Stimulated activated CD4-positive, alpha-beta T cell treated with anti-CD3 and anti-CD28 coated beads, Interleukin-1b, Interleukin-23, amount 100 ng/mL, for 24 hours (primary cell): ENCODE results near the gene OTOF.

ENCODE experiments used
- DNase-seq, 4 experiments: peaks; one replicate each; pipeline ENCODE4 v3.0.0-alpha.2; 2020; ENCODE audit warnings: low read depth in 4 of 4, low spot score in 1 of 4

Gene OTOF

DNA sequence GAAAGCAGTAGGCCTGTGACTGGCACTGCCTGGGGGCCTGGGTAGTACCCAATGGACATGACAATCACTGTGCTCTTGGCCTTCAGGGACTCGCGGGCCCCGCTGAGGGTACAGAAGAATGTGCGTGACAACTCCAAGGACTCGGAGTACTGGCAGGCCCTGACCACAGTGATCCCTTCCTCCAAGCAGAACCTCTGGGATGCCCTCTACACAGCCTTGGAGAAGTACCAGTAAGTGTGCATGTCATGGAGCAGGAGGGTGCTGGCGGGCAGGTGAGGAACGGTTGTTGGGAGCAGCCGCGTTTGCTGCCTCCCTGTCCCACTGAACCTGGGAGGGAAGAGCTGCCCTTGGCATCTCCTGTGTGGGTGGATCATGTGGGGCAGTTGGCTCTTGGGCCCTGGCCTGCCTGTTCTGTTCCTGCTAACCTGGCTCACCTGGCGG is 23.3 kb downstream of the OTOF start:
- no peak for DNase-seq

DNA sequence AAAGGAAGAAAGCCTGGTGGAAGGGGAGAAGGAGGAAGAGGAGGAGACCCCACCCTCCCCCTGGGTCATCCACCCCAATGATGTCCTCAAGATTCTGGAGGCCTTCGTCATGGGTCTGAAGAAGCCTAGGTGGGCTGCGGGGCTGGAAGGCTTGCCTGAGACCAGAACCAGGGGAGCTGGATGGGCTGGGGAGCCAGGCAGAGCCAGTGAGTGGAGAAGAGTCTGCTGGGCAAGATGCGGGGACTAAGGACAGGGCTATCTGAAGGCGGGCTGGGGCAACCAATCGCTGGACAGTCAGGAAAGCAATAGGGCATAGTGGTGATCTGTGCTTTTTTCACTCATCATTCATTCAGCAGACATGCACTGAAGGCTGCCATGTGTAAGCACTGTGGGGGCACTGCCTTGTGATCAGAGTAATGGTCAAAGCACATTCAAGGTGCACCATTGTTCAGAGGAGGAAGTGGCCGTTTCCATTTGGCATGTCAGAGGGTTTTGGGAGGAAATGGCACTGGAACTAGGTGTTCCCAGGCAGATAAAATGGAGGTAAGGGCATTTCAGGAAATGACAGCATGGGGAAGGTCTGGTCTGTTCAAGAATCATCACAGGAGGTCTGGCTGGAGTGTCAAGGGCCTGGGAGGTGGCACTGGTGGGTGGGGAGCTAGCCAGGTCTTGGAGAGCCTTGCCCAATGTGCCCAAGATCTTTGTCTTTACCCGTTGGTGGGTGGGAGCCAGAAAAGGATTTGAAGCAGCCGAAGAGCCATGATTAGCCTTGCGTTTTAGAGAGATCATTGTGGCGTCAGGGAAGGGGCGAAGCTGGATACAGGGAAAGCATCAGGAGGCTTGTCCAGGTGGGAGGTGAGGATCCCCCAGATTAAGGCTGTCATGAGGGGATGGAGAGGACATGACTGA is 24.2 kb downstream of the OTOF start:
- no peak for DNase-seq

DNA sequence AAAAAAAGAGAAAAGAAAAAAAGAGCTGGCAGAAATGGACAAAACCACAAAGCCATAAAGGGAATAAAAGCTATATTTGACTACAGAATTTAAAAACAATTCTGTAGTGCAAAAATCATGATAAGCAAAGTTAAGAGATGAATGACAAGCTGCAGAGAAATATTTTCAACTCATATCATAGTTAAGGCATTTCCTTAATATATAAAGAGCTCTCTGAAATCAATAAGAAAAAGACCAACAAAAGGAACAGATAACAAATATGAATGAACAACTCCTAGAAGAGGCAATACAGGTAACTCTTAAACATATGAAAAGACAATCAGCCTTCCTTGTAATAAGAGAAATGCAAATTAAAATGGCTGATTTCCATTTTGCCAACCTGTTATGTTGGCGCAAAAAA is 26.2 kb downstream of the OTOF start:
- no peak for DNase-seq

DNA sequence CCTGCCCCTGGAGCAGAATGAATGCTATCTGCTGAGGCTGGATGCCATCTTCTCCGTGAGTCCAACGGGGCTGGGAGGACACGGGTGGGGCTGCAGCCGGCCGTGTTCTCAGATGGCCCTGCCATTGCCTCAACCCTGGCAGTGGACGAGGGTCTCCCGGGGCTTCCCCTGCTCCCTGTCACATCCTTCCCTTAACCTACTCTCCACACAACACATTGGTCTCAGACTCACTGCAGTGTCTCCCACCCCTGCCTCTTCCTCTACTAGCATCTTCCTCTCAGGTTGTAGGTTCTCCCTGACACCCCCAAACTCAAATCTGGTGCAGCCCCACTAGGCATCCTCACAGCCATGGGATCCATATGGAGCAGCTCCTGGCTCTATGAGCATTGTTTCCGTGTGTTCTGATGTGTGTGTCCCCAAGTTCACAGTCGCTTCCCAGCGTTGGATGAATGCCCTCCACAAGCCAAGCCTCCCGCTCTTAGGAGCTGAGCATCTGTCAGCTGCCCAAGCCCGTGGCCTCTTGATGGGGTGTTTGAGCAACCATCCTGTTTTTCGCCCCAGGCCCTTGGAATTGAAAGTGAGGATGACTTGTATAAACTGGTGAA is 27.8 kb downstream of the OTOF start:
- no peak for DNase-seq

DNA sequence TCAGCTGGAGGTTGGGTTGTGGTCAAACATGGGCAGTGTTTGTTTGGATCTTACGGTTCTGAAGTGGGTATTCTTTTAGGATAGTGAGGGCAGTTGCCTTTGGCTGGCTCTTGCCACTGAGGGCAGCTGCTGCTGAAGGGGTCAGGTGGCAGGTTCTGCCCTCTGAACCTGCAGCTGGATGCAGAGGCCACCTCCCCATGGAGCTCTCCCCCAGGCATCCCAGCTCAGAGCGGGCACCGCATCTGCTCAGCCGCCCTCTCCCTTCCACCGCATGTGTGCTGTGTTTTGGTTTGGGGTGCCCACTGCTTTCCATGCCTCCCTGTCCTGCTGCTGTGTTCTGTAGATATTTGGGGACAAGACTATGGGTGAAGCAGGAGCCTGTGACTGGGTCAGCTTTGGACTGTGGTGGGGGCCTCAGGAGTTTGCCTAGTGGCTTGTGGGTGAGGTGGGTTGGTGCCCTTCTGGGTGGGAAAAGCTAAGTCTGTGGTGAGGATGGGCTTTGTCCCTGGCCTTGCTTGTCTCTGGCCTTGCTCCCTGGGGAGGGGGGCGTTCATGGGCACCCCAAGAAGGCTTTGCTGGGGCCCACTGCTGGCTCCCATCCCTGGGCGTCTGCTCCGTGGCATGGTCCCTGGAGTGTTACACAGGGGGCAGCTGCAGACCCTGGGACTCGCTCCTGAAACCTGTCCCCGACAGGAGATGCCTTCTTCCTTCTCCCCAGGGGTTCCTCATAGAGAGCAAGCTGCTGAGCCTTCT is 28.5 kb downstream of the OTOF start:
- DNase-seq, result no peak

DNA sequence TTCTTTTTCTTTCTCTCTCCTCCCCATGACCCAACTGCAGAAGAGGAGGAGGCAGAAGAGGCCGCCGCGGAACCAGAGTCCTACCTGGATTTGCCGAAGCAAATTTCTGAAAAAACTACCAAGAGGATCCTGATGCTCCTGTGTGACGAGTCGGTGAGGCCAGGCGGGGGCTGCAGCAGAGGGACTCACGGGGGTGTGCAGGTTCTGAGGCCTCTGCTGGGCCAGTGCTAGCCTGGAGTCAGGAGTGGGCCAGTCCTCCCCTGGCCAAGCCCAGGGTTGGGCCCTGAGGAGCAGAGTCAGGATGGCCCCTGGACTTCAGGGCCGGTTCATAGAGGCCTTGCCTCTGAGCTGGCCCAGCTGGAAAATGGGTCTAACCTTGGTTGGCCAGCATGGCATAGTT is 29.3 kb downstream of the OTOF start:
- no peak for DNase-seq

DNA sequence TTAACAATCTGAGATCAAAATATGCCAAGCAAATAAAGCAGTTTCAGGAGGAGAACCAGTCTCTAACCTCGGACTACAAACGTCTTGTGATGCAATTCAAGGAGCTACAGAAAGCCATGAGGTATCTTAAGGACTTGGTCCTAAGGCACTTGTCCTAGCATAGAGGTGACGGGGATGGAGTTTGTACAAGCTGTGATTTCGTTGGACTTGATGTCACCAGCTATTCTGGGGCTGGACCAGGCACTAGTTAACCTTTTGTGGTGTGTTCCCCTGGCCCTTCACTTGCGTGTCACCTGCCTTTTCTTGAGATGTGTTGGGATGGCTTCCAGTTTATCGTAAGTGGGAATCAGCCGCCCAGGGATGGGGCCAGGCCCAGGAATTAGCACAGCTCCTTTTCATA is 33.7 kb downstream of the OTOF start:
- DNase-seq, result no peak

DNA sequence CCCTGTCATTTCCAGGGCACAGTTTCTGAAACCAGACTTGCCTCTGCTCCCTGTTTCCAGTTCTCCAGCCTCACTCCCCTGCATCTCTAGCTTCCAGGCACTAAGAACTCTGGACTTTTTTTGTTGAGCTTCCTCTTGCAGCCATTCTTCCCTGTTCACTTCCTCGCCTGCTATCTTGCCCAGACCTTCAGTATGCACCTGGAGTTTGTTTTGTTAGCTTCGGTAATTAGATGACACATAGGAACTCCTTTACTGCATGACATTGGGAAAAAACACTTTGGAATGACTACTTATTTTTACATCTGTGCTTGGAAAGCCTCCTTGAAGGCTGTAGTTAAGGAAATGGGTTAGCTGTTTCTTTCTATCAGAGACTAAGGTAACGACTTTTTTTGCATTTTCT is 35.2 kb downstream of the OTOF start:
- no peak for DNase-seq

DNA sequence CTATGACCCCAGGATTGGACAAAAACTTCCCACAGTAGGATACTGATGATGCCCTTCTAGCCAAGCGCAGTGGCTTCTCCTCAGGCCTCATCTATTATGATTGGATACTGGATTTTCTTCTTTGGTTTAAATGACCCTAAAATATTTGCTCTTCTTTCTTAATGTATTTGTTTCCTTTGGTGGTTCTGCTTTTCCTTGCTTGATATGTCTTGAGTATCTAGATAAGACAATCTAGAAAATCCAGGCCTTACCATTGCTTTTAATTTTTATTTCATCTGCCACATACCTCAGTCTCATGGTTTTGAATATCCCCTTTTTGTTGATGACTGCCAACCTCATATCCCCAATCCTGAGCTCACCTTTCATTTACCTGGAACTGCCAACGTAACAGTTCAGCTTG is 35.6 kb downstream of the OTOF start:
- no peak for DNase-seq

DNA sequence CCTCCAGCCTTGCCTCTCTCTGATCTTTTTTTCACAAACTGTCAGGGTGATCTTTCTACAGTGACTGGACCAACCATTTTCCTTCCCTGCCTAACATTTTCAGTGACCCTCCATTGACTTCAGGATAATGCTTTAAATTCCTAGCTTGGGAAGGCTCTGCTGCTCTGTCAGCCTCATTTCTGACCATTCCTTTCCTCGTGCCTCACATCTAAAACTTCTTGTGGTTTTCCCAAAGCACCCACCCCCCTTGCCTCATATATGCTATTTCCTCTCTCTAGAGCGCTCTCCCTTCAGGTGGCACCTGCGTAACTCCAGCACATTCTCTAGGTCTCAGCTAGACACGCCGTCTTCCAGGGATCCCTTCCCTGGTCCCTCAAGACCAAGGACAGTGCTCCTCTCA is 39.0 kb downstream of the OTOF start:
- no peak for DNase-seq

DNA sequence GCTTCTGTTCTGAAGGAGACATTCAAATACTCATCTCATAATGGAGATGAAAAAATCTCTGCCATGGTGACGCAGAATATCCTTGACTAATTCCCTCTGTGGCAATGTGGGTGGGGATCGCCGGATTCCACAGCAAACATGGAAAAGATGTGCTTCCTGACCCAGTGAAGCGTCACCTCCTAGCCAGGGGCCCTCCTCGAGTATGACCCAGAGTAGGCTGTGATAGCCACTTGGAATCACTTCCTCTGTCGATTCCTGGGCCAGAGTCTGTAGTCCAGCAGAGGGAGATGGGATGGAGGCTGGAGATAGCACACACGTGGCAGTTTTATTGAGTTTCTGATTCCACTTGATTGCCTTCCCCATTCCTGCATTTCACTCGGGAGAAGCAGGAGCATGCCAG is 39.4 kb downstream of the OTOF start:
- DNase-seq, result no peak

DNA sequence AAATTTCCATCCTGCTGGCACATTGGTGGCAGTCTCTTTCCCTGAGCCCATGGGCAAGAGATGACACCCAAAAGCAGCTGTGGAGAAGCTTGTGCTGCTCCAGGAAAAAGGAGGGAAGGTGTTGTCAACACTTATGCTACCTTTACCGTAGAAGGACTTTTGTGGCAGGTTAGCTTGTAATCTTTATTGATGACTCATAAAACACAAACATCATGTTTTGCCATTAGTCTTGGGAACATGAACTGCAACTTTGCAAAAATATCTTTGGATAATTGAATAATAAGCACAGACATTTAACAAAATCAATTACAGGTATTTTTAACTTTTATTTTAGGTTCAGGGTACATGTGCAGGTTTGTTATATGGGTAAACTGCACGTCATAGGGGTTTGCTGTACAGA is 42.8 kb downstream of the OTOF start:
- DNase-seq, result no peak

DNA sequence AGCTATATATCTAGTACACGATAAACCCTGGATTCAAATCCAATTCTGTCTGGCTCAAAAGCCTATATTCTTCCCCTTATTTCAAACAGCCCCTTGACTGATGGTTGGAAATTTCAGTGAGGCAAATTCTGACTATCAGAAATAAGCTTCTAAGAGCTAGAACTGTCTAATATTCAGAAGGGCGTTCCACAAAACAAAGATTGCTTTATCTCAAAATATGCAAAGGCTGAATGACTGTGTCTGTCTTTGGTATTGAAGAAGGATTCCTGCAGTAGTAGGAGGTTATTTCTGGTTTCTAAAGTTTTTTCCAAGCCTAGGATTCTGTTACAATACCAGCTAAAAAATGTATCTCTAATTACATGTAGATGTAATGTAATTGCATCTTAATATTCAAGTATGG is 45.1 kb downstream of the OTOF start:
- no peak for DNase-seq

DNA sequence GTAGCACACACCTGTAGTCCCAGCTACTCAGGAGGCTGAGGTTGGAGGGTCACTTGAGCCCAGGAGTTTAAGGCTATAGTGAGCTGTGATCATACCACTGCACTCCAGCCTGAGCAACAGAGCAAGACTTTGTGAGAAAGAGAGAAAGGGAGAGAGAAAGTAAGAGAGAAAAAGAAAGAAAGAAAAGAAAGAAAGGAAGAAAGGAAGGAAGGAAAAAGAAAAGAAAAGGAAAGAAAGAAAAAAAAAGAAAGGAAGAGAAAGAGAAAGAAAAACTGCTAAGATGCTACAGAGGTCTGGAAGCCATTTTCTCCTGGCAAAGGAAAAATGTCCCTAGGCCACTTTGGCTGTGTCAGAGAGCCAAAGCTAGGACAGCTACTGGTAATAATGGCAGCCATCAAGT is 45.6 kb downstream of the OTOF start:
- DNase-seq, result no peak

DNA sequence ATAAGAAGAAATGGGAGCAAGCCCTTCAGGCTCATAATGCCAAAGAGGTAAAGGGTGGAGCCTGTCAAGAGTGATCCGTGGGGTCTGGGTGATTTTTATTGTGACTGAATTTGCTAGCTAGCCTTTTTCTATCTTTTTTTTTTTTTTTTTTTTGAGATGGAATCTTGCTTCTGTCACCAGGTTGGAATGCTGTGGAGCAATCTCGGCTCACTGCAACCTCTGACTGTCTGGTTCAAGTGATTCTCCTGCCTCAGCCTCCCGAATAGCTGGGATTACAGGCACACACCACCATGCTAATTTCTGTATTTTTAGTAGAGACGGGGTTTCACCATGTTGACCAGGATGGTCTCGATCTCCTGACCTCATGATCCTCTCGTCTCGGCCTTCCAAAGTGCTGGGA is 47.1 kb downstream of the OTOF start:
- DNase-seq, result no peak

DNA sequence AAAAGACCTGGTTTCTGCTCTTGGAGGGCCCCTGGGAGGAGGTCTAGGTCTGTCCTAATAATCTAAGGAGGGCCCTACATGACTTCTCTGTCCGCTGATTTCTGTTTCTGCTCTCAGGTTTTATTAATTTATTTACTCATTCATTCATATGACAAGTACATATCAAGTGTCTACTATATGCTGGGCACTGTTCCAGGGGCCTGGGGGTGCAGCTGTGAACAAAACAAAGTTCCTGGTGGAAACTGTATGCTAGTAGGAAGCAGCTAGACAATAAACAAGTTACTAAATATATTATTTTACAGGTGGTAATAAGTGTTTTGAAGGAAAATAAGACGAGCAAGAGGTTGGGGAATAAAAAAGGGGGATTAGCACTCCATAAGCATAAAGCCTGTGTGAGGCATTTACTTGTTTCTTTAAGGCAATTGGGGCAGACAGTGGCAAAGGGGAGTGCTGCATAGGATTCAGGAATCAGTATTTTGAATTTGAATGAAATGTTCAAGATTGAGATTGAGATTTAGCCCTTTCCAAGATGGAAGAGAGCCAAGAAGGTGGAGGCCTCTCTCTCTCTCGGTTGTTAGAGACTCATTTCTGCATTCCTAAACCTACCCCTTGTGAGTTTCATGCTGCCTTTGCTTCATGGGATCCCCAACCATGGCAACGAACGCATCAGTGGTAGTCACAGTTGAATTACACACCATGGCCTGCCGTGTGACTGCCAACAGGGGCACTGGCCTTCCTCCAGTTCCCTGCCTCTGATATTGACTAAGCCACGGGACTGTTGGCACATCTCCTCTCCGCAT is 47.9 kb downstream of the OTOF start:
- no peak for DNase-seq

DNA sequence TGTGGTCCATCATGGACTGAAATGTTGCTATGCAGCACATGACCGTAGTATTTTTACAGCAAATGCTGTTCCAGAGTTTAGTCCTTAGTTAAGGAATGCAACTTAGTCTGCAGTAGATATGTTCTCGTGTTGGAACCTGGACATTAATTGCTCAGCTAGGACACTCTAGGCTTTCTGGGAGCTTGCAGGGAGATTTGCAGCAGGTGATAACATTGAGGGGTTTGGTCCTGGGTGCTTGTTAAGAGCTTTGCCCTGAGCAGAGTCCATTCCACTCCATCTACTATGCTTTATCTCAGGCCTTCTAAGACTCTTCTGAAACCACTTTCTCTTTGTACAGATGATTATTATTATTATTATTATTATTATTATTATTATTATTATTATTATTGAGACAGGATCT is 49.1 kb downstream of the OTOF start:
- no peak for DNase-seq

DNA sequence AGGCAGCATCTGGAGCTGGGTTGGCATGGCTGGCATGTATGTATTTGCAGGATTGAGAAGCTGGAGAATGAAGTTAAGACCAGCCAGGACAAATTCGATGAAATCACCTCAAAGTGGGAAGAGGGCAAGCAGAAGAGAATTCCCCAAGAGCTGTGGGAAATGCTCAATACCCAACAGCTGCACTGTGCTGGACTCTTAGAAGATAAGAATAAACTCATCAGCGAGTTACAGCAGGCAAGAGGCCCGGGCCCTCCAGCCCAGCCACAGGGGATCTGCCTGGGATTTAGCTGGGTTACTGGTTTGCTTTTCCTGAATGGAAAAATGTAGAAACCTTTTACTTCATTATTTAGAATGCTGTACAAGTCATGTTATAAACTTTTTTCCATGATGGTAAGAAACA is 53.7 kb downstream of the OTOF start:
- no peak for DNase-seq

DNA sequence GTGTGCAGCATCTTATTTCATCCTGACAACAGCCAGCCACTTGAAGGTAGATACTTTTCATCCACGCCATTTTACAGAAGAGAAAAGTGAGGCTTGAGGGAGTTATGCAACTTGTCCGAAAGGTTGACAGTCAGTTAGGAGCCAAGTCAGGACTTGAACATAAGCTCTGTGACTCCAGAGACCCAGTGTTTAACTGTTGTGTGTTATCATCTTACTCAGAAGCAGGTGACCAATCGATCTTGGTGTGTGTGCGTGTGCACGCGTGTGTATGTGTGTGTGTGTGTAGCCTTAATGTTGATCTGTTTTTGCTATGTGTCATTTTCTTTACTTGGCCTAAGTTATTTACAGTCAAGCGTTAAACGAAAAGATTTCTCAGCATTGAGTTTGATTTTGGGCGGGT is 54.2 kb downstream of the OTOF start:
- no peak for DNase-seq

DNA sequence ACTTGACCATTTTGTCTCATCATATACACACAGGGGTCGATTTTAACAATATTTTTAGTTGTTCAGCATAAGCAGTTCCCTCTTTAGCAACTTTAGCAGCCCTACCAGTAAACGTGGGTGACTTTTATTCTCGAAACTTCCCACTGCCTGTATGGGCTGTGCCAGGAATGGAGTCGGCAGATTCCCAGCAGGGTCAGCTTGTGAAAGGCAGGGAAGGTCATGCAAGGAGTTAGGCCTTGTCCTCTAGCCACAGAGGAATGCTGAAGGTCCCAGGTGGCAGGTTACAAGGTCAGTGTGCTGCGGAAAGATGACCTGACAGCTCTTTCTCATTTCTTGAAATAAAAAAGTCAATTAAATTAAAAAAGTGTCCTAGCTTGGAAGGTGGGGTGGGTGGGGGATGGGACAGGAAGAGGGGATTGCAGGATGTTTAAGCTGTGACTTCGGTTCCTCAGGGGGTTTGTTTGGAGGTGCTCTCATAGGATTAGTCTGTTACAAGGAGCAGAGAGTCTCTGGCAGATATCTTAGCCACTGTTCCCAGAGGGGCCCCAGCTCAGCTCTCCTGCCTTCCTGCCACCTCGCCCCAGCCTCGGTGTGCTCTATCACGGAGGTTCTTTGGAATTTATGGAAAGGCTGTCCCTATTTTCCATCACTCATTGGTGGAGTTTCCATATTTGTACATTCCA is 54.8 kb downstream of the OTOF start:
- no peak for DNase-seq

DNA sequence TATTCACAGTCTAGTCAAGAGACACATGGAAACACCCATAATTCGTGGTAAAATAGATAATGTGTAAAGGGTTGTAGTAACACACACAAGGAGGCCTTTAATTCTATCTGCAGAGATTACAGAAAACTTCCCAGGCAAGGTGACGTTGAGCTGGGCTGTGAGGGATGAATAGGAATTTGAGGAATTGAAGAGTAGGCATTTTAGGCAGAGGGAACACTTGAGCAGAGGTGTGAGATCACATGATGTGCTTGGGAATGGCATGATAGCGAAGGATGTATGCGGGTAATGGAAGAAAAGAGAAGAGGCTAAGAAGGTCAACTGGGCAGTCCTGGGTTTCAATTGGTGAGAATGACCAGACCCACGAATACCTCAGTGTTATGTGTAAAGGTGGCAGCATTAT is 56.0 kb downstream of the OTOF start:
- no peak for DNase-seq
